Upper lobe of left lung (tissue), 4 donors: ENCODE data around the gene ZNF407.

ENCODE experiments used
- CTCF ChIP-seq, 6 experiments: fragments of 450-650 bp in 4 of 6; fragments of 200-600 bp in 2 of 6; sonication (generic) in 2 of 6; IDR thresholded peaks; one replicate each; pipeline ENCODE4 v1.5.1; 2016 to 2019; ENCODE audit warnings: antibody characterized with exemption in 6 of 6
- EP300 ChIP-seq, 4 donors: sonication (generic); formaldehyde crosslinking; IDR thresholded peaks; one replicate each; pipeline ENCODE4 v1.5.1; 2017; ENCODE audit warnings: antibody characterized with exemption in 4 of 4, control low read depth in 2 of 4
- POLR2A ChIP-seq, 4 donors: fragments of 450-650 bp; IDR thresholded peaks; one replicate each; pipeline ENCODE4 v1.5.1; 2016 to 2017; ENCODE audit warnings: antibody characterized with exemption in 4 of 4, mild to moderate bottlenecking in 2 of 4
- POLR2AphosphoS5 ChIP-seq, 2 donors: sonication (generic); formaldehyde crosslinking; IDR thresholded peaks; one replicate each; pipeline ENCODE4 v1.5.1; 2017; ENCODE audit warnings: antibody characterized with exemption in 2 of 2

GRCh38 chr18:75060185-75060584 lies 462.5 kb downstream of the ZNF407 start:
- TF ChIP-seq CTCF (IDR thresholded peaks at IDR 0.05) (no peak), POLR2A (IDR thresholded peaks at IDR 0.05) (no peak), POLR2AphosphoS5 (IDR thresholded peaks at IDR 0.05) (no peak), EP300 (IDR thresholded peaks at IDR 0.05) (no peak)
